Measurements from ENCODE around the gene GNG7. TPM values are rescaled to one million over a fixed set of nuclear protein-coding genes. Genes with fewer than 3 reads are reported as not detected.
"Not testable (repeated sequence)": the region's sequence is repeated elsewhere in the genome, so short reads cannot be mapped to it uniquely, and the experiment has no call there.

GNG7 gene
- total RNA-seq, 6 experiments from 2014 or later, result 1.3 to 3.7 (median 2.3) TPM

GRCh38 chr19:2608602-2608922, 93.9 kb downstream of the GNG7 start:
- no peak for TF ChIP-seq CTCF (IDR thresholded peaks at IDR 0.05)
- Histone ChIP-seq H3K27me3 (no peaks in the 10 kb centered on the region), H3K36me3 (no peaks in the 10 kb centered on the region), H3K9me3 (no peaks in the 10 kb centered on the region), H3K4me3 (no peak overlapping the region), H3K27ac (no peak overlapping the region), H3K4me1 (peaks cover 0 to 7% (median 2%) of the 10 kb centered on the region in 4 donors)
- intact Hi-C loops (cut with DNase I), result no loop called here
- ATAC-seq, result no peak
- WGBS (ENCODE audit: insufficient coverage, low coverage, low lambda C conversion rate, missing lambda C conversion rate), result no CpG with 5 or more reads among the region's 7 CpGs
- no peak for DNase-seq

GRCh38 chr19:2607712-2608601, 94.5 kb downstream of the GNG7 start:
- Histone ChIP-seq H3K9me3 (no peaks in the 10 kb centered on the region), H3K4me1 (peaks cover 0 to 7% (median 5%) of the 10 kb centered on the region in 4 donors), H3K4me3 (no peak overlapping the region), H3K27ac (no peak overlapping the region), H3K36me3 (no peaks in the 10 kb centered on the region), H3K27me3 (no peaks in the 10 kb centered on the region)
- intact Hi-C loops (cut with DNase I), result no loop called here
- ATAC-seq (no peak), DNase-seq (no peak)
- TF ChIP-seq POLR2A (IDR thresholded peaks at IDR 0.05), result no peak
- no peak for TF ChIP-seq CTCF (IDR thresholded peaks at IDR 0.05)
- 64% methylated on average over 34 of the region's 47 CpGs for WGBS (ENCODE audit: insufficient coverage, low coverage, low lambda C conversion rate, missing lambda C conversion rate)

GRCh38 chr19:2606774-2607173, 95.7 kb downstream of the GNG7 start:
- DNase-seq, result not testable (repeated sequence)

GRCh38 chr19:2605889-2606288, 96.6 kb downstream of the GNG7 start:
- intact Hi-C loops (cut with DNase I); H3K4me3 ChIP-seq; H3K27ac ChIP-seq; H3K27me3 ChIP-seq; H3K9me3 ChIP-seq; ATAC-seq; H3K36me3 ChIP-seq; DNase-seq: not testable (repeated sequence)
- 87% methylated on average over 5 of the region's 9 CpGs for WGBS (ENCODE audit: insufficient coverage, low coverage, low lambda C conversion rate, missing lambda C conversion rate)
- peaks cover 0 to 18% (median 8%) of the 10 kb centered on the region in 4 donors for H3K4me1 ChIP-seq

More at GRCh38 chr19:2606774-2607173, 95.7 kb downstream of the GNG7 start:
- WGBS (ENCODE audit: insufficient coverage, low coverage, low lambda C conversion rate, missing lambda C conversion rate), result 81% methylated on average over 7 of the region's 9 CpGs
- H3K9me3 ChIP-seq; H3K36me3 ChIP-seq; H3K4me3 ChIP-seq; H3K27me3 ChIP-seq; ATAC-seq; intact Hi-C loops (cut with DNase I); H3K27ac ChIP-seq: not testable (repeated sequence)
- H3K4me1 ChIP-seq, result peaks cover 0 to 17% (median 9%) of the 10 kb centered on the region in 4 donors

- no peak overlapping the region for H3K4me3 ChIP-seq
- H3K4me1 ChIP-seq, result peaks cover 0 to 18% (median 6%) of the 10 kb centered on the region in 4 donors
- H3K36me3 ChIP-seq, result no peaks in the 10 kb centered on the region
- DNase-seq (no peak), ATAC-seq (no peak)
- no peaks in the 10 kb centered on the region for H3K9me3 ChIP-seq
- H3K27me3 ChIP-seq, result no peaks in the 10 kb centered on the region
- intact Hi-C loops (cut with DNase I), result no loop called here
- TF ChIP-seq CTCF (IDR thresholded peaks at IDR 0.05) (no peak), POLR2A (IDR thresholded peaks at IDR 0.05) (no peak)
- H3K27ac ChIP-seq, result no peak overlapping the region
- WGBS (ENCODE audit: insufficient coverage, low coverage, low lambda C conversion rate, missing lambda C conversion rate), result 100% methylated on average over 4 of the region's 8 CpGs
Observed at GRCh38 chr19:2604747-2605329, 97.7 kb downstream of the GNG7 start.

All from right lobe of liver (tissue), 6 donors.